Activated T-helper 17 cell treated with anti-CD3 and anti-CD28 coated beads, Interleukin-2, amount 50 U/mL, for 72 hours (primary cell): Measurements from ENCODE around the gene TGFBI. TPM values are rescaled to one million over a fixed set of nuclear protein-coding genes. Genes with fewer than 3 reads are reported as not detected.

Experiments used
- ATAC-seq: fragments of 150-1000 bp; cut with Tn5 transposase; replicated peaks from 2 replicates; pipeline ENCODE4 v1.10.0; 2021; ENCODE audit warnings: mild to moderate bottlenecking, moderate library complexity
- H3K27ac Mint-ChIP-seq: one replicate; pipeline ENCODE4 v1.8.0; 2022; ENCODE audit warnings: mixed read lengths
- H3K27me3 Mint-ChIP-seq: one replicate; pipeline ENCODE4 v1.8.0; 2022; ENCODE audit warnings: mixed read lengths
- H3K36me3 Mint-ChIP-seq: one replicate; pipeline ENCODE4 v1.8.0; 2022; ENCODE audit warnings: low read depth, mild to moderate bottlenecking, mixed read lengths
- H3K4me1 Mint-ChIP-seq: one replicate; pipeline ENCODE4 v1.8.0; 2022; ENCODE audit warnings: mixed read lengths
- H3K4me3 Mint-ChIP-seq: one replicate; pipeline ENCODE4 v1.8.0; 2022; ENCODE audit warnings: mild to moderate bottlenecking, mixed read lengths
- H3K9me3 Mint-ChIP-seq: one replicate; pipeline ENCODE4 v1.8.0; 2022; ENCODE audit warnings: mixed read lengths
- total RNA-seq, 2 donors: library from RNA; stranded (reverse); gene quantifications; one replicate each; pipeline ENCODE4 v1.2.3, GENCODE V29; 2022

TGFBI gene
- total RNA-seq = under 1 TPM in 1 of 2 donors, not detected in 1; 0.78 TPM

DNA sequence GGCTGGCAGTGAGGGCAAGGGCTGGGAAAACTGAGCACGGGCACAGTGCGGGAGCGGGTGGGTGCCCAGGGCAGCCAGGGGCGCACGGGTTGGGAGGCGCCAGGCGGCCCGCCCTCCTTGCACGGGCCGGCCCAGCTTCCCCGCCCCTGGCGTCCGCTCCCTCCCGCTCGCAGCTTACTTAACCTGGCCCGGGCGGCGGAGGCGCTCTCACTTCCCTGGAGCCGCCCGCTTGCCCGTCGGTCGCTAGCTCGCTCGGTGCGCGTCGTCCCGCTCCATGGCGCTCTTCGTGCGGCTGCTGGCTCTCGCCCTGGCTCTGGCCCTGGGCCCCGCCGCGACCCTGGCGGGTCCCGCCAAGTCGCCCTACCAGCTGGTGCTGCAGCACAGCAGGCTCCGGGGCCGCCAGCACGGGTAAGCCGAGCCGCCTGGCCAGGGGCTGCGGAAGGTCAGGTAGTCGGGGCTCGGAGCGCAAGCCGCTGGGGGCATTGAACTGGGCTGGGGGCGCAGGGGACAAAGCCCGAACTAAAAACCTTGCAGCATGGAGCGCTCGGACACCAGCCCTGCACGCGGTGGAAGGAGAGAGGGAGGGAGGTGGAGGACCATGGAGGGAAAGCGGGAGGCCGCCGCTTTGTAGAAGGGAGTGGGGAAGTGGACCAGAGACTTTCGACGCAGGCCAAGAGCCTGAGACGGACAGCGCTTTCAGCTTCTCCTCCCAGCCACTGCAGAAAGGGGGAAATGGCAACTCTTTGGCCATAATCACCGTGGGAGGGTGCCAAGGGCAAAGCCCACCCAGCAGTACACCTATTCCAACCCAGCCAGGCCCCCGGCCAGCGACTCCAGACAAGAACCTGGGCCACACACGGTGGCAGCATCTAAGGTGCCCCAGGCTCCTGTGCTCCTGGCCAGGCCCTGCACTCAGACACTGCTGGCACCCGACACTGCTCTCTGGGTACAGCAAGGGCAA is at the start of gene TGFBI:
Gene TGFBI, plus strand, starts transcription at position 207 of the 961 bp plus-strand sequence. Its CDS starts 68 bp downstream, at position 275.
- H3K9me3 Mint-ChIP-seq = no peaks in the 10 kb centered on the region
- peak; percentile 62 for ATAC-seq
- H3K4me1 Mint-ChIP-seq = peaks cover 7% of the 10 kb centered on the region
- peaks cover 18% of the 10 kb centered on the region for H3K27me3 Mint-ChIP-seq
- H3K36me3 Mint-ChIP-seq = no peaks in the 10 kb centered on the region
- no peak within 1 kb of the TSS for H3K27ac Mint-ChIP-seq
- no peak within 1 kb of the TSS for H3K4me3 Mint-ChIP-seq

GRCh38 chr5:135978993-135979392 is 49.8 kb upstream of the TGFBI start:
- Mint-ChIP-seq H3K4me1 (no peaks in the 10 kb centered on the region), H3K9me3 (no peaks in the 10 kb centered on the region), H3K36me3 (no peaks in the 10 kb centered on the region), H3K27me3 (peaks cover 32% of the 10 kb centered on the region), H3K27ac (no peak overlapping the region), H3K4me3 (no peak overlapping the region)
- ATAC-seq = no peak

DNA sequence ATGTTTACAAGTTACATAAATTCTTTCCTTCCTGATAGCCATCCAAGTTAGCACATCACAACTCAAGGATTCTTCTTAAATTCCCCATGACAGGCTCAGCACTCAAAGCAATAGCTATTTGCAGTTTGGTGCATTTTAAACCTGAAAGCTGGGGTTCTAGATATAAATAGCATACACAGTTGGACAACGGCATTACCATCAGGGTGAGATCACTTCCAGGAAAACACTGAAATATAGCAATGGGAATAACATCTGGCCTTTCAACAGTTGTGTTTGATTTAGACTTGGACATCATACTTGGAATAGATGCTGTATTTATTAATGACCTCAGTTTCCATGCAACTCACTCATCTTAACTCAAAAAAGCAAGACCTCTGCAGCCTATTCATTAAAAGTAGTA is 49.3 kb upstream of the TGFBI start:
- Mint-ChIP-seq H3K36me3 (no peaks in the 10 kb centered on the region), H3K9me3 (no peaks in the 10 kb centered on the region), H3K4me1 (no peaks in the 10 kb centered on the region), H3K4me3 (no peak overlapping the region), H3K27me3 (peaks cover 28% of the 10 kb centered on the region), H3K27ac (no peak overlapping the region)
- ATAC-seq = no peak

- Mint-ChIP-seq H3K27ac (no peak overlapping the region), H3K4me3 (no peak overlapping the region), H3K27me3 (peaks cover 19% of the 10 kb centered on the region), H3K36me3 (no peaks in the 10 kb centered on the region), H3K9me3 (no peaks in the 10 kb centered on the region), H3K4me1 (no peaks in the 10 kb centered on the region)
- no peak for ATAC-seq
These were observed 48.2 kb upstream of the TGFBI start for GRCh38 chr5:135980620-135981019.

DNA sequence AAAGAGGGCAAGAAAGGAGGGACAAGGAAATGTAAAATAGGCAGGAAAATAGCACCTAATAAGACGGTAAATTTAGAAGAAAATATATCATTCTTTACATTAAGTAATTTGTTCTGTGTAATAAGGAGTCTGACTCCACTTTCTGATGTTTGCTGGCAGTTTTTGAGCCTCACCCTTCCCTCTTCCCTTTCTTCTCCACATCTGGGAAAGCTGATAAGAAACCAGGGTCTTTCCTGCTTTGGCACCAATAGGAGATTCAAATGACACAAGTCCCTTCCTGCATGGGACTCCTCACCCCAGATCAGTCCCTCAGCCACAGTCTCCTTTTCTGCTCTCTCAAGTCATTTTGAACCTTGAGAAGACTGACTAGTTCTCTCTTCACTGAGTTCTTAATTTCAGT is 42.8 kb upstream of the TGFBI start:
- H3K9me3 Mint-ChIP-seq = no peaks in the 10 kb centered on the region
- H3K27ac Mint-ChIP-seq = no peak overlapping the region
- H3K36me3 Mint-ChIP-seq = no peaks in the 10 kb centered on the region
- no peak overlapping the region for H3K4me3 Mint-ChIP-seq
- ATAC-seq = no peak
- H3K27me3 Mint-ChIP-seq = peaks cover 19% of the 10 kb centered on the region
- H3K4me1 Mint-ChIP-seq = no peaks in the 10 kb centered on the region

DNA sequence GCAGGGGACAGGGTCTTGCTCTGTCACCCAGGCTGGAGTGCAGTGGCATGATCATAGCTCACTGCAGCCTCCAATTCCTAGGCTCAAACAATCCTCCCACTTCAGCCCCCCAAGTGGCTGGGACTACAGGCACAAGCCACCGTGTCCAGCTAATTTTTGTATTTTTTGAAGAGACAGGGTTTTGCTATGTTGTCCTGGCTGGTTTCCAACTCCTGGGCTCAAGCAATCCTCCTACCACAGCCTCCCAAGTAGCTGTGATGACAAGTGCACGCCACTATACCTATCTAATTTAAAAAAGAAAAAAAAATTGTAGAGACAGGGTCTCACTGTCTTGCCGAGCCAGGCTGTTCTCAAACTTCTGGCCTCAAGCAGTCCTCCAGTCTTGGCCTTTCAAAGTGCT is 42.4 kb upstream of the TGFBI start:
- Mint-ChIP-seq H3K4me1 (no peaks in the 10 kb centered on the region), H3K36me3 (no peaks in the 10 kb centered on the region), H3K9me3 (no peaks in the 10 kb centered on the region), H3K4me3 (no peak overlapping the region), H3K27me3 (peaks cover 20% of the 10 kb centered on the region), H3K27ac (no peak overlapping the region)
- no peak for ATAC-seq

DNA sequence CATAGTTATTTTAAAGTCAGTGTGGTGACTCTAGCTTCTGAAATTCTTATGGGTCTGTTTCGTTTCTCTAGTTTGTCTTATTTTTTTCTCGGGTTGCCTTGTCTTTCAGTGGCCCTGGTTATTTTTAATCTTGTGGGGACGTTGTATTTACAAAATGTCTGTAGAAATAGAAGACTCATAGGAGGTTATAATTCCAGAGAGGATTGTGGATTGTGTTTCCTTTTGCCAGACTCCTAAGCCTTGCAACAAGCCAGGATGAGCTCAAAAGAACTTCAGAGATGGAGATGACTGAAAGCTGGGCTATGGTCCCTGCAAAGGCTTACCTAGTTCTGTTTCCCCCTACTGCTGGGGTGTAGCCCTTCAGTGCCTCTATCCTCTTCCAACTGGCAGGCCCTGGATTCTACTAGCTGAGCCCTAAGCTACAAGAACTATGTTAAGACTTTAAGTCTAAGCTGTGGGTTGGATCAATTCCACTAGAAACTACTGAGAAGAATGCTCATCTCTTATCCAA is 41.8 kb upstream of the TGFBI start:
- Mint-ChIP-seq H3K36me3 (no peaks in the 10 kb centered on the region), H3K27me3 (peaks cover 22% of the 10 kb centered on the region), H3K27ac (no peak overlapping the region), H3K4me1 (no peaks in the 10 kb centered on the region), H3K4me3 (no peak overlapping the region), H3K9me3 (no peaks in the 10 kb centered on the region)
- no peak for ATAC-seq

DNA sequence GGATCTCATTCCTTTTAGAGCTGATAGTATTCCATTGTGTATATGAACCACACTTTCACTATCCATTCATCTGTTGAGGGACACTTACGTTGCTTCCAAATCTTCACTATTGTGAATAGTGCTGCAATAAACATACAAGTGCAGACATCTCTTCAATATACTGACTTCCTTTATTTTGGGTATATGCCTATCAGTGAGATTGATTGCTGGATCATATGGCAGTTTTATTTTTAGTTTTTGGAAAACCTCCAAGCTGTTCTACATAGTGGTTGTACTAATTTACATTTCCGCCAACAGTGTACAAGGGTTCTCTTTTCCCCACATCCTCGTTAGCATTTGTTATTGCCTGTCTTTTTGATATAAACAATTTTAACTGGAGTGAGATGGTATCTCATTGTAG is 40.2 kb upstream of the TGFBI start:
- ATAC-seq = no peak
- peaks cover 22% of the 10 kb centered on the region for H3K27me3 Mint-ChIP-seq
- H3K9me3 Mint-ChIP-seq = no peaks in the 10 kb centered on the region
- no peak overlapping the region for H3K4me3 Mint-ChIP-seq
- H3K27ac Mint-ChIP-seq = no peak overlapping the region
- no peaks in the 10 kb centered on the region for H3K4me1 Mint-ChIP-seq
- H3K36me3 Mint-ChIP-seq = no peaks in the 10 kb centered on the region

DNA sequence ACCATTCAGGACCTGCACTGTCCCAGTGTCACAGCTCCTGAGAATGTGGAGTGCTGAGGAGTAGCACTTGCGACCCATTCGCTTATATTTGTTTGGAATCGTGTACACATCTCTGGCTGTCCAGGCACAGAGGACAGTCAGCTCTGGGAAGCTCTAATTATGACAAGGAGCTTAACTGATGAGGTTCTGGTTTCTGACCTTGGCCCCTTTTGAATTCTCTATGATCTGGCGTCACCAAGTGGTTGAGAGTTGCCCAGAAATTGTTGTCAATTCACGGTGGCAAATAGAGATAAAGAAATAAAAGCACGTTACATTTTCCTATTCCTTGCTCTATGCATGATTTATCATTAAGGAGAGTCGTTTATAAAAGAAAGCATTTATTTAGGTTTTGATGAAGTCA is 39.1 kb upstream of the TGFBI start:
- H3K4me1 Mint-ChIP-seq = no peaks in the 10 kb centered on the region
- H3K27ac Mint-ChIP-seq = no peak overlapping the region
- H3K9me3 Mint-ChIP-seq = no peaks in the 10 kb centered on the region
- H3K27me3 Mint-ChIP-seq = peaks cover 23% of the 10 kb centered on the region
- no peak for ATAC-seq
- no peak overlapping the region for H3K4me3 Mint-ChIP-seq
- no peaks in the 10 kb centered on the region for H3K36me3 Mint-ChIP-seq

GRCh38 chr5:135990528-135991255 is 38.1 kb upstream of the TGFBI start:
- H3K9me3 Mint-ChIP-seq = no peaks in the 10 kb centered on the region
- no peaks in the 10 kb centered on the region for H3K4me1 Mint-ChIP-seq
- H3K36me3 Mint-ChIP-seq = no peaks in the 10 kb centered on the region
- peaks cover 26% of the 10 kb centered on the region for H3K27me3 Mint-ChIP-seq
- H3K27ac Mint-ChIP-seq = no peak overlapping the region
- no peak for ATAC-seq
- H3K4me3 Mint-ChIP-seq = no peak overlapping the region

DNA sequence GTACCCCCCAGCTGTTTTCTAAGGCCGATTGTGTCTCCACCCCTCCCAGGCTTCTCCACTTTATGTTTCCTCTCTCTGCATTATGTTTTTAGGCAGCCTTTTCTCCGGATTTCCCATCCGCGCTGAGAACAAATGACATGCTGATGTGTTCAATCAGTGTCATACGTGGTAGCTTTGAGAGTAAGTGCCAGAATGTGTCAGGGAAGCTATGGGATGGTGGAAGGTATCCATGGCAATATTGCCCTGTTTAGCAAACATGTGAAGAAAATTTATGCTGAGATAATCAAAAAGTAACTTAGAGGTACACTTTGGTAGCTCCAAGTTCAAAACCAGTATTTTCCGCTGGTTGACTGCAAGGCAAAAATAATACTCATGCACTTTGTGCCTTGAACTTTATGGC is 37.4 kb upstream of the TGFBI start:
- no peaks in the 10 kb centered on the region for H3K36me3 Mint-ChIP-seq
- no peak overlapping the region for H3K27ac Mint-ChIP-seq
- no peaks in the 10 kb centered on the region for H3K9me3 Mint-ChIP-seq
- ATAC-seq = no peak
- no peaks in the 10 kb centered on the region for H3K4me1 Mint-ChIP-seq
- peaks cover 25% of the 10 kb centered on the region for H3K27me3 Mint-ChIP-seq
- H3K4me3 Mint-ChIP-seq = no peak overlapping the region

GRCh38 chr5:135993335-135993879 is 35.4 kb upstream of the TGFBI start:
- no peak overlapping the region for H3K4me3 Mint-ChIP-seq
- no peaks in the 10 kb centered on the region for H3K4me1 Mint-ChIP-seq
- no peaks in the 10 kb centered on the region for H3K9me3 Mint-ChIP-seq
- H3K27ac Mint-ChIP-seq = no peak overlapping the region
- no peaks in the 10 kb centered on the region for H3K36me3 Mint-ChIP-seq
- peak; percentile 7 for ATAC-seq
- H3K27me3 Mint-ChIP-seq = peaks cover 26% of the 10 kb centered on the region

GRCh38 chr5:135993880-135994636 is 34.7 kb upstream of the TGFBI start:
- no peak for ATAC-seq
- H3K4me1 Mint-ChIP-seq = no peaks in the 10 kb centered on the region
- H3K27ac Mint-ChIP-seq = no peak overlapping the region
- H3K27me3 Mint-ChIP-seq = peaks cover 24% of the 10 kb centered on the region
- no peaks in the 10 kb centered on the region for H3K9me3 Mint-ChIP-seq
- H3K36me3 Mint-ChIP-seq = no peaks in the 10 kb centered on the region
- no peak overlapping the region for H3K4me3 Mint-ChIP-seq

GRCh38 chr5:135995976-135996375 is 32.8 kb upstream of the TGFBI start:
- Mint-ChIP-seq H3K9me3 (no peaks in the 10 kb centered on the region), H3K4me1 (no peaks in the 10 kb centered on the region), H3K27me3 (peaks cover 20% of the 10 kb centered on the region), H3K4me3 (no peak overlapping the region), H3K36me3 (no peaks in the 10 kb centered on the region), H3K27ac (no peak overlapping the region)
- ATAC-seq = no peak
